Upper lobe of left lung (tissue), 6 donors: ENCODE data around the gene CNTNAP2. TPM values are rescaled to one million over a fixed set of nuclear protein-coding genes. Genes with fewer than 3 reads are reported as not detected.

Experiments
- ATAC-seq, 2 donors: fragments of 200-7000 bp; cut with Tn5 transposase; one replicate each; pipeline ENCODE4 v1.9.1; 2022; ENCODE audit warnings: mild to moderate bottlenecking in 2 of 2, moderate library complexity in 2 of 2; ENCODE audit not compliant: low FRiP score in 2 of 2
- DNase-seq, 2 donors: peaks; one replicate each; pipeline ENCODE4 v3.0.0-alpha.2; 2019 to 2020
- H3K27ac ChIP-seq, 4 donors: fragments of 200-600 bp; sonication (generic); one replicate each; pipeline ENCODE4 v1.5.1; 2016 to 2019
- H3K27me3 ChIP-seq, 4 donors: fragments of 200-600 bp; sonication (generic); one replicate each; pipeline ENCODE4 v1.5.1; 2017 to 2019
- H3K36me3 ChIP-seq, 4 donors: fragments of 200-600 bp; sonication (generic); one replicate each; pipeline ENCODE4 v1.5.1; 2016 to 2019
- H3K4me1 ChIP-seq, 4 donors: fragments of 200-600 bp; sonication (generic); one replicate each; pipeline ENCODE4 v1.5.1; 2018 to 2019
- H3K4me3 ChIP-seq, 4 donors: fragments of 200-600 bp; sonication (generic); one replicate each; pipeline ENCODE4 v1.5.1; 2017 to 2019; ENCODE audit warnings: mild to moderate bottlenecking in 2 of 4, moderate library complexity in 1 of 4
- H3K9me3 ChIP-seq, 4 donors: fragments of 200-600 bp; sonication (generic); one replicate each; pipeline ENCODE4 v1.5.1; 2018 to 2019
- CTCF ChIP-seq, 6 experiments: fragments of 450-650 bp in 4 of 6; fragments of 200-600 bp in 2 of 6; sonication (generic) in 2 of 6; IDR thresholded peaks; one replicate each; pipeline ENCODE4 v1.5.1; 2016 to 2019; ENCODE audit warnings: antibody characterized with exemption in 6 of 6
- EP300 ChIP-seq, 4 donors: sonication (generic); formaldehyde crosslinking; IDR thresholded peaks; one replicate each; pipeline ENCODE4 v1.5.1; 2017; ENCODE audit warnings: antibody characterized with exemption in 4 of 4, control low read depth in 2 of 4
- POLR2A ChIP-seq, 4 donors: fragments of 450-650 bp; IDR thresholded peaks; one replicate each; pipeline ENCODE4 v1.5.1; 2016 to 2017; ENCODE audit warnings: antibody characterized with exemption in 4 of 4, mild to moderate bottlenecking in 2 of 4
- POLR2AphosphoS5 ChIP-seq, 2 donors: sonication (generic); formaldehyde crosslinking; IDR thresholded peaks; one replicate each; pipeline ENCODE4 v1.5.1; 2017; ENCODE audit warnings: antibody characterized with exemption in 2 of 2
- WGBS, 2 donors: methylation state at CpG; one replicate each; pipeline ENCODE4 v1.1.5; 2017 to 2018; 5-methylcytosine and 5-hydroxymethylcytosine counted together
- total RNA-seq, 6 donors: library from RNA; depleted of rRNA in 4 of 6; stranded (reverse); fragments of >200 nt in 4 of 6; gene quantifications; one replicate each; pipeline versions ENCODE4 v1.1.0 to v1.2.1, GENCODE V29; 2016 to 2021
- donor health status: DM: no; HTN: no; CAD: no; lungs with moderate emphysema.
- donor health status: DM: no; HTN: yes; CAD: no; lungs with severe emphysema.

CNTNAP2 gene
- total RNA-seq, 6 donors from 2014 or later, result 0.06 to 1.0 (median 0.37) TPM

GRCh38 chr7:147564786-147565476 lies 1448.3 kb downstream of the CNTNAP2 start:
- H3K4me3 ChIP-seq, result no peak overlapping the region
- no peaks in the 10 kb centered on the region for H3K9me3 ChIP-seq
- WGBS, 2 donors, result 76% methylated on average over 4 of the region's 4 CpGs
- no peak overlapping the region for H3K27ac ChIP-seq
- H3K27me3 ChIP-seq, result no peaks in the 10 kb centered on the region
- H3K4me1 ChIP-seq, result no peaks in the 10 kb centered on the region
- no peaks in the 10 kb centered on the region for H3K36me3 ChIP-seq
- DNase-seq (no peak), ATAC-seq (no peak)
- TF ChIP-seq EP300 (IDR thresholded peaks at IDR 0.05) (no peak), POLR2A (IDR thresholded peaks at IDR 0.05) (no peak), POLR2AphosphoS5 (IDR thresholded peaks at IDR 0.05) (no peak), CTCF (IDR thresholded peaks at IDR 0.05) (no peak)

GRCh38 chr7:147567043-147567442 lies 1450.4 kb downstream of the CNTNAP2 start:
- DNase-seq (no peak), ATAC-seq (no peak)
- TF ChIP-seq POLR2A (IDR thresholded peaks at IDR 0.05) (no peak), POLR2AphosphoS5 (IDR thresholded peaks at IDR 0.05) (no peak), EP300 (IDR thresholded peaks at IDR 0.05) (no peak), CTCF (IDR thresholded peaks at IDR 0.05) (no peak)
- H3K27ac ChIP-seq, result no peak overlapping the region
- no peaks in the 10 kb centered on the region for H3K9me3 ChIP-seq
- H3K4me3 ChIP-seq, result no peak overlapping the region
- H3K27me3 ChIP-seq, result no peaks in the 10 kb centered on the region
- 84 to 90% methylated on average over 3 of the region's 3 CpGs for WGBS, 2 donors
- H3K36me3 ChIP-seq, result no peaks in the 10 kb centered on the region
- H3K4me1 ChIP-seq, result no peaks in the 10 kb centered on the region

GRCh38 chr7:147569116-147569913 lies 1452.7 kb downstream of the CNTNAP2 start:
- Histone ChIP-seq H3K27me3 (no peaks in the 10 kb centered on the region), H3K4me1 (no peaks in the 10 kb centered on the region), H3K27ac (no peak overlapping the region), H3K36me3 (no peaks in the 10 kb centered on the region), H3K9me3 (no peaks in the 10 kb centered on the region), H3K4me3 (no peak overlapping the region)
- DNase-seq (no peak), ATAC-seq (no peak)
- WGBS, 2 donors, result 69 to 75% methylated on average over 6 of the region's 6 CpGs
- no peak for TF ChIP-seq CTCF (IDR thresholded peaks at IDR 0.05)
- TF ChIP-seq POLR2AphosphoS5 (IDR thresholded peaks at IDR 0.05), result no peak
- no peak for TF ChIP-seq POLR2A (IDR thresholded peaks at IDR 0.05)
- no peak for TF ChIP-seq EP300 (IDR thresholded peaks at IDR 0.05)

- ATAC-seq (no peak), DNase-seq (no peak)
- Histone ChIP-seq H3K27ac (no peak overlapping the region), H3K4me1 (no peaks in the 10 kb centered on the region), H3K9me3 (no peaks in the 10 kb centered on the region), H3K4me3 (no peak overlapping the region), H3K27me3 (no peaks in the 10 kb centered on the region), H3K36me3 (no peaks in the 10 kb centered on the region)
- 60 to 65% methylated on average over 1 of the region's 1 CpG for whole genome bisulfite sequencing, 2 donors
- TF ChIP-seq EP300 (IDR thresholded peaks at IDR 0.05) (no peak), CTCF (IDR thresholded peaks at IDR 0.05) (no peak), POLR2AphosphoS5 (IDR thresholded peaks at IDR 0.05) (no peak), POLR2A (IDR thresholded peaks at IDR 0.05) (no peak)
Observed at GRCh38 chr7:147570390-147570789, 1453.8 kb downstream of the CNTNAP2 start.
